Glutamatergic neuron (in vitro differentiated cells): ENCODE results near the gene GBX2. TPM values are rescaled to one million over a fixed set of nuclear protein-coding genes. Genes with fewer than 3 reads are reported as not detected.

ENCODE experiments used
- DNase-seq: peaks from one replicate; pipeline ENCODE4 v3.0.0; 2022
- H3K27ac Mint-ChIP-seq: one replicate; pipeline ENCODE4 v1.8.0; 2020; ENCODE audit warnings: mild to moderate bottlenecking, mixed read lengths, inconsistent platforms; ENCODE audit not compliant: unreplicated experiment
- H3K27me3 Mint-ChIP-seq: one replicate; pipeline ENCODE4 v1.8.0; 2020; ENCODE audit warnings: mild to moderate bottlenecking, moderate library complexity, mixed read lengths, inconsistent platforms; ENCODE audit not compliant: unreplicated experiment
- H3K36me3 Mint-ChIP-seq: one replicate; pipeline ENCODE4 v1.8.0; 2020; ENCODE audit warnings: mild to moderate bottlenecking, mixed read lengths, inconsistent platforms; ENCODE audit not compliant: unreplicated experiment
- H3K4me1 Mint-ChIP-seq: one replicate; pipeline ENCODE4 v1.8.0; 2020; ENCODE audit warnings: mild to moderate bottlenecking, low read depth, mixed read lengths, inconsistent platforms; ENCODE audit not compliant: unreplicated experiment
- H3K4me3 Mint-ChIP-seq: one replicate; pipeline ENCODE4 v1.8.0; 2020; ENCODE audit warnings: mild to moderate bottlenecking, mixed read lengths, inconsistent platforms; ENCODE audit not compliant: unreplicated experiment
- H3K9me3 Mint-ChIP-seq: one replicate; pipeline ENCODE4 v1.8.0; 2020; ENCODE audit warnings: mild to moderate bottlenecking, moderate library complexity, mixed read lengths, inconsistent platforms; ENCODE audit not compliant: unreplicated experiment
- CTCF ChIP-seq: fragments of 200-600 bp; sonication (generic); IDR thresholded peaks from one replicate; pipeline ENCODE4 v1.5.0; 2021; ENCODE audit not compliant: partially characterized antibody, unreplicated experiment
- total RNA-seq: library from RNA; stranded (reverse); fragmentation: NEBNext Ultra II Directional; extraction: Animal tissue kit (Norgen Biotek cat#: 25700); gene quantifications from one replicate; pipeline ENCODE4 v1.2.1, GENCODE V29; 2021; ENCODE audit not compliant: unreplicated experiment

The GBX2 gene
- total RNA-seq, 1 donor from 2014 or later = 1.2 TPM

- H3K27ac Mint-ChIP-seq = no peak overlapping the region
- no peaks in the 10 kb centered on the region for H3K27me3 Mint-ChIP-seq
These were observed 50.3 kb downstream of the GBX2 start for GRCh38 chr2:236117861-236118269.

GRCh38 chr2:236117401-236117800 lies 50.8 kb downstream of the GBX2 start:
- Mint-ChIP-seq H3K4me3 (no peak overlapping the region), H3K9me3 (peaks cover 6% of the 10 kb centered on the region), H3K4me1 (peaks cover 17% of the 10 kb centered on the region), H3K27me3 (no peaks in the 10 kb centered on the region), H3K36me3 (no peaks in the 10 kb centered on the region), H3K27ac (no peak overlapping the region)
- TF ChIP-seq CTCF = no peak
- DNase-seq = no peak

More at GRCh38 chr2:236117861-236118269, 50.3 kb downstream of the GBX2 start:
- Mint-ChIP-seq H3K4me3 (no peak overlapping the region), H3K4me1 (peaks cover 17% of the 10 kb centered on the region), H3K9me3 (peaks cover 5% of the 10 kb centered on the region), H3K36me3 (no peaks in the 10 kb centered on the region)
- TF ChIP-seq CTCF = no peak
- DNase-seq = no peak

Other genes starting within 250 kb of the GBX2 start
- not detected for gene ASB18, start 96.0 kb upstream of the GBX2 start, total RNA-seq